HUDEP-2 (cell line): ENCODE results near the gene TMEM203.

Experiments used
- DNase-seq, 76 experiments: peaks; one replicate each; lab custom pipeline; 2025; ENCODE audit not compliant: unreplicated experiment in 76 of 76; lab: John Stamatoyannopoulos, UW

The TMEM203 gene

GRCh38 chr9:137156567-137157375 is 48.7 kb downstream of the TMEM203 start:
- DNase-seq = peak in 62 of 76 experiments; percentile 12 to 77 (median 59)
